ENCODE data around the gene CLK2. TPM values are rescaled to one million over a fixed set of nuclear protein-coding genes. Genes with fewer than 3 reads are reported as not detected.

Gene CLK2
- total and polyA plus RNA-seq, 2 of the 8 experiments (the other 6 are each of a cell fraction or from before 2014, with no cell fraction given), result 62.2 to 76.0 TPM

GRCh38 chr1:155254228-155254713, 19.0 kb downstream of the CLK2 start:
- no peak for FAIRE-seq
- Histone ChIP-seq H3K36me3 (ENCODE audit: control insufficient read depth in 2 of 4, insufficient read depth in 4 of 4, low read length in 3 of 4) (peaks cover 0 to 5% (median under 1%) of the 10 kb centered on the region in 4 experiments; a peak in 2 of 8 replicates), H3K4ac (replicated peaks; ENCODE audit: insufficient read length, low read depth, low read length) (peak overlapping the region; percentile 39), H3K79me1 (ENCODE audit: low read depth, low read length) (no peaks in the 10 kb centered on the region), H3K18ac (ENCODE audit: extremely low read depth, low read length) (0 out of 2 replicates have a peak overlapping the region, but pooled peaks have one; percentile 19), H3K79me2 (ENCODE audit: control insufficient read depth in 1 of 2, insufficient read depth in 2 of 2, low read length in 2 of 2) (0 out of 4 replicates have a peak, but pooled peaks cover 0 to 3% of the 10 kb centered on the region in 2 experiments), H2BK12ac (ENCODE audit: low read depth, low read length) (0 out of 2 replicates have a peak overlapping the region, but pooled peaks have one; percentile 50), H2BK20ac (ENCODE audit: low read length) (no peak overlapping the region), H3K9me3 (ENCODE audit: insufficient read depth in 2 of 2, low read depth in 1 of 2, low read length in 1 of 2) (no peaks in the 10 kb centered on the region), H2AK5ac (ENCODE audit: low read depth, low read length) (peak overlapping the region; percentile 85; the same call in 1 of the 2 replicates), H2BK120ac (replicated peaks; ENCODE audit: low read depth, low read length) (no peak overlapping the region), H3K4me3 (ENCODE audit: extremely low read depth in 1 of 4, insufficient read depth in 2 of 4, low read depth in 3 of 4, low read length in 4 of 4) (peak overlapping the region; percentile 57 to 91 (median 76)), H3K56ac (replicated peaks; ENCODE audit: insufficient read length, low read depth, low read length) (no peak overlapping the region), H3K9ac (replicated peaks in 1 of 4; ENCODE audit: extremely low read depth in 1 of 4, low read depth in 3 of 4, low read length in 3 of 4) (no peak overlapping the region), H4K20me1 (replicated peaks in 1 of 2; ENCODE audit: control insufficient read depth in 1 of 2, insufficient read depth in 2 of 2, low read length in 2 of 2) (peaks cover 0 to 6% of the 10 kb centered on the region in 2 experiments), H3K27me3 (replicated peaks in 1 of 4; ENCODE audit: control insufficient read depth in 3 of 4, extremely low read depth in 1 of 4, insufficient read depth in 3 of 4, low read length in 3 of 4) (no peaks in the 10 kb centered on the region), H4K5ac (ENCODE audit: insufficient read length, low read depth, low read length) (no peak overlapping the region), H3K4me2 (ENCODE audit: insufficient read depth in 1 of 2, low read depth in 2 of 2, low read length in 2 of 2) (peak overlapping the region; percentile 79 to 88), H3K27ac (ENCODE audit: low read depth, low read length) (no peak overlapping the region), H3K14ac (ENCODE audit: insufficient read length) (peak overlapping the region; percentile 21), H3K23me2 (ENCODE audit: low read depth, low read length) (peaks cover 12% of the 10 kb centered on the region; the same call in 1 of the 2 replicates), H2BK15ac (ENCODE audit: low read length) (peak overlapping the region; percentile 81; the same call in 1 of the 2 replicates), H4K91ac (replicated peaks; ENCODE audit: insufficient read length, low read length) (no peak overlapping the region), H3K4me1 (replicated peaks in 1 of 4; ENCODE audit: control insufficient read depth in 3 of 4, insufficient read depth in 4 of 4, low read length in 3 of 4) (peaks cover 0 to 26% (median 16%) of the 10 kb centered on the region in 4 experiments; a peak in 6 of 7 replicates), H3K23ac (ENCODE audit: insufficient read length) (no peak overlapping the region), H2BK5ac (ENCODE audit: low read depth, low read length) (no peak overlapping the region), H4K8ac (ENCODE audit: extremely low read depth, insufficient read depth, low read length) (peak overlapping the region; percentile 9; the same call in 1 of the 2 replicates), H2AFZ (ENCODE audit: low read length) (no peak overlapping the region)
- ChIA-PET CTCF (ENCODE audit: partially characterized antibody) (interaction anchor here (15.2 kb wide), 1 partner anchor 68 kb away, joined by 227 read pairs; the partner anchor contains the start of gene RUSC1), POLR2A (ENCODE audit: partially characterized antibody) (interaction anchor here (2.7 kb wide), 1 partner anchor 60 kb away, joined by 7 read pairs; no protein-coding TSS in a partner anchor)
- DNase-seq (ENCODE audit: low read depth in 1 of 2, low spot score in 2 of 2), result no peak
- no peak for TF ChIP-seq TBP (IDR thresholded peaks at IDR 0.05; ENCODE audit: low read depth, low read length)
- no peak for TF ChIP-seq GABPA (IDR thresholded peaks at IDR 0.05; ENCODE audit: borderline replicate concordance, insufficient read depth, low read length)
- TF ChIP-seq, protein P1, sequence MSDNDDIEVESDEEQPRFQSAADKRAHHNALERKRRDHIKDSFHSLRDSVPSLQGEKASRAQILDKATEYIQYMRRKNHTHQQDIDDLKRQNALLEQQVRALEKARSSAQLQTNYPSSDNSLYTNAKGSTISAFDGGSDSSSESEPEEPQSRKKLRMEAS (IDR thresholded peaks at IDR 0.05), result no peak
- no peak for TF ChIP-seq GTF2F1 (IDR thresholded peaks at IDR 0.05; ENCODE audit: borderline replicate concordance, low read depth, low read length)
- no peak for TF ChIP-seq ZNF274 (IDR thresholded peaks at IDR 0.05; ENCODE audit: borderline replicate concordance, extremely low read depth, low read length)
- WGBS, 2 experiments (ENCODE audit: extremely low coverage in 1 of 2, insufficient coverage in 1 of 2, insufficient read length in 1 of 2, insufficient replicate concordance in 2 of 2, low coverage in 1 of 2, low lambda C conversion rate in 2 of 2, missing lambda C conversion rate in 1 of 2), result 75% methylated on average over 12 of the region's 12 CpGs; no CpG with 5 or more reads in 1 of the 2 experiments

Data from H1 (cell line).